ENCODE measurements around the gene ASPSCR1. TPM values are rescaled to one million over a fixed set of nuclear protein-coding genes. Genes with fewer than 3 reads are reported as not detected.

The ASPSCR1 gene
- total and polyA plus RNA-seq, 2 of the 13 experiments (the other 11 are each of a cell fraction or from before 2014, with no cell fraction given), result 274 to 314 TPM

DNA sequence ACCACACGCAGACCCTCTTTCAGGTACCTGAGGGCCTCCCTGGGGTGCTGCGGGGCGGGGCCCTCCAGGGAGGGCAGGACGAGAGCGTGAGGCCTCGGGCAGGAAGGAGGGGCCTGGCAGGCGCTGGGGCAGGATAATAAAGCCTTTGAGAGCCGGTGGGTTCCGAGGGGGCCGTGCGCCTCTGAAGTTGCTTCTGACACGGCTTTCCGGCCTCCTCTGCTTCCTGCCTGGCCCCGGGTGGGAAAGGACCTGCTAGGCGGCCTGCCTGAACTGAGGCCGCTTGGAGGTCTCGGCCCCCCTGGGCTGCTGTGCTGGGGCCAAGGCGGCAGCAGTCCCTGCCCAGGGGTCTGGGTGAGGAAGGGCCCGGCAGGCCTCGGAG, 34.8 kb downstream of the ASPSCR1 start:
- Histone ChIP-seq H2AFZ (ENCODE audit: low read length) (no peak overlapping the region), H3K4me2 (ENCODE audit: low read depth, low read length) (no peak overlapping the region), H3K9me3 (ENCODE audit: low read length) (no peaks in the 10 kb centered on the region), H3K79me2 (ENCODE audit: insufficient read depth, low read length) (no peaks in the 10 kb centered on the region), H4K20me1 (ENCODE audit: insufficient read depth, low read length) (no peaks in the 10 kb centered on the region), H3K27ac (ENCODE audit: extremely low read length, insufficient read depth, low read length) (peak overlapping the region; percentile 68), H3K4me1 (ENCODE audit: insufficient read depth, low read length) (peaks cover 82% of the 10 kb centered on the region), H3K4me3 (replicated peaks in 1 of 3; ENCODE audit: insufficient read depth in 1 of 3, low read depth in 2 of 3, low read length in 3 of 3) (no peak overlapping the region), H3K27me3 (ENCODE audit: control insufficient read depth in 1 of 2, insufficient read depth in 2 of 2, low read length in 2 of 2) (no peaks in the 10 kb centered on the region), H3K36me3 (replicated peaks in 1 of 2; ENCODE audit: control insufficient read depth in 1 of 2, insufficient read depth in 2 of 2, low read length in 2 of 2) (peaks cover 39 to 50% of the 10 kb centered on the region in 2 experiments), H3K9ac (ENCODE audit: insufficient read depth, low read depth, low read length) (peak overlapping the region; percentile 37; the same call in 1 of the 2 replicates)
- intact Hi-C loops (cut with micrococcal nuclease; ENCODE audit: unreplicated experiment), result no loop called here
- ATAC-seq, result no peak
- ChIA-PET POLR2A (interaction anchor here (1.1 to 14.1 kb wide), 5 partner anchors 14 to 85 kb away, joined by 4 to 470 read pairs (median 7); partner anchors contain the start of genes MAFG and NOTUM), CTCF (ENCODE audit: low intra/inter-chr PET ratio, low total read pairs) (no interaction called here)
- in situ Hi-C loops (cut with HindIII; ENCODE audit: extremely low pct_ligation_motif_present, low pct_unique_long_range_greater_than_20kb), result no loop called here
- no TSS peak for BruUV-seq (replicated peaks)
- no peak for DNase-seq (ENCODE audit: low spot score)
- 95% methylated on average over 14 of the region's 20 CpGs for WGBS (ENCODE audit: low lambda C conversion rate)
- FAIRE-seq, result no peak
- no peak for TF ChIP-seq ZSCAN20 (CRISPR knock-in tag; IDR thresholded peaks at IDR 0.05; ENCODE audit: borderline replicate concordance)
- no peak for TF ChIP-seq TBL1XR1 (IDR thresholded peaks at IDR 0.05; ENCODE audit: borderline replicate concordance, low read length, partially characterized antibody)
- no peak for TF ChIP-seq SMARCE1 (IDR thresholded peaks at IDR 0.05; ENCODE audit: borderline replicate concordance)
- TF ChIP-seq PCBP1 (IDR thresholded peaks at IDR 0.05; ENCODE audit: borderline replicate concordance, low read depth, low read length), result peak; percentile 28; the same call in 1 of the 2 replicates
- TF ChIP-seq POLR2AphosphoS5 (IDR thresholded peaks at IDR 0.05; ENCODE audit: low read depth, low read length), result 0 out of 2 replicates have a peak, but pooled peaks have one; percentile 8
- TF ChIP-seq, protein P1, sequence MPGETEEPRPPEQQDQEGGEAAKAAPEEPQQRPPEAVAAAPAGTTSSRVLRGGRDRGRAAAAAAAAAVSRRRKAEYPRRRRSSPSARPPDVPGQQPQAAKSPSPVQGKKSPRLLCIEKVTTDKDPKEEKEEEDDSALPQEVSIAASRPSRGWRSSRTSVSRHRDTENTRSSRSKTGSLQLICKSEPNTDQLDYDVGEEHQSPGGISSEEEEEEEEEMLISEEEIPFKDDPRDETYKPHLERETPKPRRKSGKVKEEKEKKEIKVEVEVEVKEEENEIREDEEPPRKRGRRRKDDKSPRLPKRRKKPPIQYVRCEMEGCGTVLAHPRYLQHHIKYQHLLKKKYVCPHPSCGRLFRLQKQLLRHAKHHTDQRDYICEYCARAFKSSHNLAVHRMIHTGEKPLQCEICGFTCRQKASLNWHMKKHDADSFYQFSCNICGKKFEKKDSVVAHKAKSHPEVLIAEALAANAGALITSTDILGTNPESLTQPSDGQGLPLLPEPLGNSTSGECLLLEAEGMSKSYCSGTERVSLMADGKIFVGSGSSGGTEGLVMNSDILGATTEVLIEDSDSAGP (CRISPR knock-in tag; IDR thresholded peaks at IDR 0.05; ENCODE audit: borderline replicate concordance), result 0 out of 2 replicates have a peak, but pooled peaks have one; percentile 4
- no peak for TF ChIP-seq DMAP1 (CRISPR knock-in tag; IDR thresholded peaks at IDR 0.05)
- TF ChIP-seq AGO2 (optimal IDR thresholded peaks at IDR 0.05; ENCODE audit: low read depth, low read length), result peak; percentile 72
- no peak for TF ChIP-seq ZBTB20 (CRISPR knock-in tag; IDR thresholded peaks at IDR 0.05; ENCODE audit: borderline replicate concordance, low read depth)
- peak; percentile 5; the same call in 1 of the 2 replicates for TF ChIP-seq HNRNPL (IDR thresholded peaks at IDR 0.05; ENCODE audit: low read depth, low read length)
- no peak for TF ChIP-seq ZNF841 (CRISPR knock-in tag; IDR thresholded peaks at IDR 0.05; ENCODE audit: borderline replicate concordance)
- peak; percentile 11; the same call in 1 of the 2 replicates for TF ChIP-seq ZBTB7B (CRISPR knock-in tag; IDR thresholded peaks at IDR 0.05)
- TF ChIP-seq ARID2 (CRISPR knock-in tag; IDR thresholded peaks at IDR 0.05; ENCODE audit: borderline replicate concordance), result 0 out of 2 replicates have a peak, but pooled peaks have one; percentile 10
- TF ChIP-seq, protein P2, sequence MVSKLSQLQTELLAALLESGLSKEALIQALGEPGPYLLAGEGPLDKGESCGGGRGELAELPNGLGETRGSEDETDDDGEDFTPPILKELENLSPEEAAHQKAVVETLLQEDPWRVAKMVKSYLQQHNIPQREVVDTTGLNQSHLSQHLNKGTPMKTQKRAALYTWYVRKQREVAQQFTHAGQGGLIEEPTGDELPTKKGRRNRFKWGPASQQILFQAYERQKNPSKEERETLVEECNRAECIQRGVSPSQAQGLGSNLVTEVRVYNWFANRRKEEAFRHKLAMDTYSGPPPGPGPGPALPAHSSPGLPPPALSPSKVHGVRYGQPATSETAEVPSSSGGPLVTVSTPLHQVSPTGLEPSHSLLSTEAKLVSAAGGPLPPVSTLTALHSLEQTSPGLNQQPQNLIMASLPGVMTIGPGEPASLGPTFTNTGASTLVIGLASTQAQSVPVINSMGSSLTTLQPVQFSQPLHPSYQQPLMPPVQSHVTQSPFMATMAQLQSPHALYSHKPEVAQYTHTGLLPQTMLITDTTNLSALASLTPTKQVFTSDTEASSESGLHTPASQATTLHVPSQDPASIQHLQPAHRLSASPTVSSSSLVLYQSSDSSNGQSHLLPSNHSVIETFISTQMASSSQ (IDR thresholded peaks at IDR 0.05; ENCODE audit: low read depth), result no peak
- TF ChIP-seq, protein P2 (CRISPR knock-in tag; IDR thresholded peaks at IDR 0.05; ENCODE audit: borderline replicate concordance), result 0 out of 2 replicates have a peak, but pooled peaks have one; percentile 37
- TF ChIP-seq AGO1 (IDR thresholded peaks at IDR 0.05; ENCODE audit: low read depth, low read length, poor library complexity, severe bottlenecking), result peak; percentile 68
- no peak for TF ChIP-seq ATF7 (IDR thresholded peaks at IDR 0.05)
- 0 out of 2 replicates have a peak, but pooled peaks have one; percentile 54 for TF ChIP-seq ATF7 (CRISPR knock-in tag; IDR thresholded peaks at IDR 0.05)
- TF ChIP-seq, protein P3, sequence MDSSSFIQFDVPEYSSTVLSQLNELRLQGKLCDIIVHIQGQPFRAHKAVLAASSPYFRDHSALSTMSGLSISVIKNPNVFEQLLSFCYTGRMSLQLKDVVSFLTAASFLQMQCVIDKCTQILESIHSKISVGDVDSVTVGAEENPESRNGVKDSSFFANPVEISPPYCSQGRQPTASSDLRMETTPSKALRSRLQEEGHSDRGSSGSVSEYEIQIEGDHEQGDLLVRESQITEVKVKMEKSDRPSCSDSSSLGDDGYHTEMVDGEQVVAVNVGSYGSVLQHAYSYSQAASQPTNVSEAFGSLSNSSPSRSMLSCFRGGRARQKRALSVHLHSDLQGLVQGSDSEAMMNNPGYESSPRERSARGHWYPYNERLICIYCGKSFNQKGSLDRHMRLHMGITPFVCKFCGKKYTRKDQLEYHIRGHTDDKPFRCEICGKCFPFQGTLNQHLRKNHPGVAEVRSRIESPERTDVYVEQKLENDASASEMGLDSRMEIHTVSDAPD (CRISPR knock-in tag; IDR thresholded peaks at IDR 0.05), result no peak
